8988T (cell line): ENCODE data around the gene CPNE5.
"Not testable (repeated sequence)": the region's sequence is repeated elsewhere in the genome, so short reads cannot be mapped to it uniquely, and the experiment has no call there.

ENCODE experiments used
- DNase-seq: peaks from one replicate; pipeline ENCODE4 v3.0.0; 2011

The CPNE5 gene

GRCh38 chr6:36813047-36813446, 26.2 kb downstream of the CPNE5 start:
- not testable (repeated sequence) for DNase-seq

DNA sequence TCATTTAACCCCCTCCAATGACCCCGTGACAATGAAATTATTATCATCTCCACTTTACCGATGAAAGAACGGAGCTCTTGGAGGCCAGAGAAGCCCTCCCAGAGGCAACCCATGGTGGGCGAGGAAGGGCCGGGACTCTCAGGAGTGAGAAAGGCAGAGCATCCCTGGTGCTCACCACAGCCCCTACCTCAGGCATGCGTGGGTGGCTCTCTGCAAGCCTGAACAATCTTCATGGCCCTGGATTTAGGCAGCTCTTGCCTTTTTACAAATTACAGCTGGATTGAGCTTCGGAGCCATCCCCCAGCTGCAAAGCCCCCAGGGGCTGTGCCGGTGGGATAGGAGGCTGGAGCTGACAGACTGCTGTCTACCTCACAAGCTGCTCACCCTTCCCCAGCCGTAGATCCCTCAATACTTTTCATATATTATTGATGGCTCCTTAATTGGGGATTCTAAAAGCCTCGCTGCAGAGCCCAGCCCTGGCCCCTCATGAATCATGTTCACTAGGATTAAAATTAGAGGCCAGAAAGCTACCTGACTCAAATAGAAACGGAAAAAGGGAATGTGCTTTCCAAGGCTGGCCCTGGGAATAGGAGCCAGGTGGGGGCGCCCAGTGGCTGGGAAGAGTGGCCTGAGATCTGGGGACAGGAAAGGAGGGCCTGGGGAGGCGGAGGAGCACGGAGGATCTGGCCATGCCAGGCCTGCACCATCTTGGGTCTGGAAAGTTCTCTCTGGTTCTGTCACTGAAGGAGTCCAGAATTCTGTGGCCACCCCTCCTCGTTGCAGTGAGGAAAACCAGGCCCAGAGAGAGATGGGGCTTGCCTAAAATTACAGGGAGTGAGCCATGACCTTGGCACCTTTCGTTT, 29.1 kb downstream of the CPNE5 start:
- no peak for DNase-seq

- DNase-seq: no peak
Measured at GRCh38 chr6:36809156-36809555, 30.1 kb downstream of the CPNE5 start.

GRCh38 chr6:36808634-36809033, 30.6 kb downstream of the CPNE5 start:
- no peak for DNase-seq

- DNase-seq: no peak
Measured at GRCh38 chr6:36807750-36808149, 31.5 kb downstream of the CPNE5 start.

GRCh38 chr6:36807143-36807542, 32.1 kb downstream of the CPNE5 start:
- no peak for DNase-seq

DNA sequence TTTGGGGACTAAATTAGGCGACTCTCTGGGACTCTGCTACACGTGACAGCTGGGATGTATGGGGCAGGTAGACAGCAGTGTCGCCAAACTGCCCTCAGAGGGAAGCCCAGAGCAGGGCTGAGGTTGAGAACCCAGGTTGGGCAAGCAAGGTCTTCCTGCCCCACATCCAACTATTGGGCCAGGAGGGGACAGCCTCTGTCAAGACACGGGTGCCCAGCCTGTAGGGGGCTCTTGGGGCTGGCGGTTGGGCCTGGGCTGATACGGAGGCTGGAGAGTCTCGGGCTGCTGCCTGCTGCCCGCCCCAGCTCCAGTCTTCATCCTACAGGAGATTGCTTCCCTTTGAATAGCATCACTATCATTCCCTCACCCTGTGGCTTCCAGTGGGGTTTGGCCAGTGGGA, 33.3 kb downstream of the CPNE5 start:
- DNase-seq: no peak

DNA sequence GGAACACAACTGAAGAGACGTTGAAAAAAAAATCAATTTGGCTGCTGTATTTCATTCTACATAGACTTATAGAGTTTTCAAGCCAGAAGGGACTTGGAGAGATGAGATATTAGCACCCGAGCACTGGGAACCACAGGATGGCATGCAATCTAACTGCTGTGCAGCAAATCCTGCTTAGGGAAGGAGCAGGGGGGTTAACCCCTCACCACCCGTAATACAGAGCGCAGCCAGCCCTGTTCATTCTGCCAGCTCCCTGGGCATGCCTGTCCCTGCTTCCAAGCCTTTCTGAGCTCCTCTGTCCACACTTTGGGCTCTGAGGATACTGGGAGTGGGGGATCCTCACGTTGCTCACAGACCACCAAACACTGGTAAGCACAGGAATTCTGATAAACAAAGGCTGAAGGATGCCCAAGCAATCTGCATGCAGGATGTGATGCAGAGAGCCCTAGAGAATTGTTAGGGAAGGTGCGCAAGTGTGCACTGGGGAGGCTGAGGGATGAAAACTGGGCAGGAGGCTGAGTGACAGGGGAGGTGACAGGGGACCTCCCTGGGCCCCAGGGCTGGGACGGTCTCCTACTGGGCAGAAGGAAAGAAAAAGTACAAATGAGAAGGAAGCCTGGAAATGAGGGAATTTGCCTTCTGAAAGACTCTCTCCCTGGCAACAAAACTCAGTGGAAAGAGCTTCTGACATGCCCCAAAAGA, 34.0 kb downstream of the CPNE5 start:
- no peak for DNase-seq

- DNase-seq: no peak
Measured at GRCh38 chr6:36804563-36804962, 34.7 kb downstream of the CPNE5 start.

- no peak for DNase-seq
Measured at GRCh38 chr6:36803908-36804307, 35.3 kb downstream of the CPNE5 start.

- DNase-seq: no peak
Measured at GRCh38 chr6:36803482-36803881, 35.8 kb downstream of the CPNE5 start.

DNA sequence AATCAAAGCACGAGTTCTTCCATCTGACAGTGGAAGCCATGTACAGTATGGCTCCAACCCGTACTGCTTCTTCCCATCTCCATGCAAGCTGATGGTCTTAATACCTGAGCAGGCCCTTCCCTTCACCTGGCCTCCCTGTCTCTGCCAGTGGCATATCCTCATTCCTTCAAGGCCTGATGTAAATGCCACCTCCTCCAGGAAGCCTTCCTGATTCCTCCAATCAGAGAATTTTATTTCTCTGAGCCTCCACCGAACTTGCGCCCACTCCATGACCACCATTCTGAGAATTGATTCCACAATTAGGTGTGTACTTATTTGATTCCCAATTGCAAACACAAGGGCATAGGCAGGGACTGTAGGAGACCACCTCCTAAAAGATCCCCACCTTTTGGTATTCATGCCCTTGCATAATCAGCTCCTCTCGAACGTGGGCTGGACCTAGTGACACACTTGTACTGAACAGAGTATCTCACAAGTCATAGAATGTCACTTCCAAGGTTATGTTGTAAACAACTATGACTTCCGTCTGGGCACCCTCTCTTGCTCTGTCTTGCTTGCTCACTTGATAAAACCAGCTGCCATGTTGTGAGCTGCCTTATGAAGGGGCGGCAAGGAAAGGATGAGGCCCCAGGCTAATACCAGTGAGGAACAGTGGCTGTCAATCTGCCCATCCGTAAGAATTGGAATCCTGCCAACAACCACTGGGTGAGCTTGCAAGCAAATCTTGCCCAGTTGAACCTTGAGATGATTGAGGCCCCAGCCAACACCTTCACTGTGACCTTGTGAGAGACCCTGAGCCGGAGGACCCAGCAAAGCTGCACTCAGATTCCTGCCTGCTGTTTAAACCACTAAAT, 38.8 kb downstream of the CPNE5 start:
- no peak for DNase-seq

DNA sequence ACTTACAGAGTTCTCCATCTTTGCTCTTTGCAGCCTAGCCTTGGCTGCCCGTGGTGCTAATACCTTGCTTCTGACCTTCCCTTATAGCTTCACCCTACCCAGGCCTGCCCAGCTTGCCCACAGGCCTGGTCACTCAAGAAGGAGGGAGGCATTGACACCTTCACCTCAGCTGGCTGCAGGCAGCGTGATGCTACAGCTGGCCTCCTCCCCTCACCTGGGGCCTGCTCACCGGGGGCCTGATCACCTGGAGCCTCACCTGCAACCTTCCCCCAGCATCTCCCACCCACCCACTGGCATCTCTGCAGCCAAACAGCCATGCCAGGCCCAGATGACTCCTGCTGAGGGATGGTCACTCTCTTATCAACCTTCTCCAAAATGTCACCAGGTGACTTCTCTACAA, 40.4 kb downstream of the CPNE5 start:
- DNase-seq: no peak

DNA sequence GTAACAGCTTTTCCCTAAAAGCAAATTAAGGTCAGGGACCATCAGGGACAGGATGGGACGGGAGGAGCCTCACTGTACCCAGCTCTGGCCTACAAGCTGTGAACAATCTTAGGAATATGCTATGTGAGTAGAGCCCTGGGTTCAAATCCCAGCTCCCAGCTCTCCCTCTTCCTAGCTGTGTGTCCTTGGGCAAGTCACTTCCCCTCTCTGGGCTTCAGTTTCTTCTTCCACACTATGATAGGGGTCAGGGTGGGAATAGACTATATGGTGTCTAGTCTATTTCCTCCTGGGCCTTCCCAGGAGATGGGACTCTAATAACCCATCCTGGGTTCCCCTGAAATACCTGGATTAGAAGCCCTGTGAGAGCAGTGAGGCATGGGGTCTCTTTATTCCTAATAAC, 41.6 kb downstream of the CPNE5 start:
- no peak for DNase-seq

DNA sequence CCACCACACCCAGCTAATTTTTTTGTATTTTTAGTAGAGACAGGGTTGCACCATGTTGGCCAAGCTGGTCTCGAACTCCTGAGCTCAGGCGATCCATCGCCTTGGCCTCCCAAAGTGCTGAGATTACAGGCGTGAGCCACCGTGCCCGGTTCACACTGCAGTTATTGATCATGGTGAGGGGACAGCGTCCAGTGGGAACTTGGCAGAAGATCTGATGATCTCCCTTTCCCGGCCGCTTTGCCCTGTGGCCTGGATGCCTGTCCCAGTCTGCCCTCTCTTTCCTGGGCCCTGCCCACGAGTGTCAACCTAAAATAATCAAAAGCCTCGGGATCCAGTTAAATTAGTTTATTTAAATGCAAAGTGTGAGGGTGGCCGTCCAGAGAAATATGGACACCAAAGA, 42.2 kb downstream of the CPNE5 start:
- no peak for DNase-seq

- no peak for DNase-seq
Measured at GRCh38 chr6:36794713-36795065, 44.6 kb downstream of the CPNE5 start.

- no peak for DNase-seq
Measured at GRCh38 chr6:36793913-36794712, 45.1 kb downstream of the CPNE5 start.

DNA sequence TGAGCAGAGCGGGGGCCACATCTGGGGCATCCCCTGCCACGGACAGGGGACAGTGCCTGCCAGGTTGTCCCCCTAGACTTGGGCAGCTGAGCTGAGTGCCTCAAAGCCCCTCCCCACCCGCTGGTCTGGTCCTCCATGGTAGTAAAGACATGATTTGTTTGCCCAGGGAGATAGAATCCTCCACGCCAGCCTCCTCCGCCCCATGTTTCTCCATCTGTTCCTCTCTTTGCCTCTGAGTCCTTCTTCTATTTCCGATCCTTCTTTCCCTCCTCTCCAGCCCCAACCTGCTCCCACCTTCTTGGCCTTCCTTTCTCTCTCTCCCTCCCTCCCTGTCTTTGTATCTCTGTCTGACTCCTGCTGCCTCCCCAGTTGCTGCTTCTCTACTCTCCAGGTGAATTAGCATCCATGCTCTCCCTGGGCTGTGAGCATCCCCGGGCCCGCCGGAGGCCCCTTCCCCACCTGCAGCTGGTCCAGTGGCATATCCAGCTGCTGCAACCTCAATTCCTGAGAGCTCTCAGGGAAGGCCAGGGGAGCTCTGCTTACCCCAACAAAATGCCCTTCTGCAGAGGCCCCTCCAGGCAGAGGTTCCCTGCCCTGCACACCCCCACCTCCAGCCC, 45.8 kb downstream of the CPNE5 start:
- DNase-seq: no peak

- DNase-seq: no peak
Measured at GRCh38 chr6:36791521-36792135, 47.6 kb downstream of the CPNE5 start.

DNA sequence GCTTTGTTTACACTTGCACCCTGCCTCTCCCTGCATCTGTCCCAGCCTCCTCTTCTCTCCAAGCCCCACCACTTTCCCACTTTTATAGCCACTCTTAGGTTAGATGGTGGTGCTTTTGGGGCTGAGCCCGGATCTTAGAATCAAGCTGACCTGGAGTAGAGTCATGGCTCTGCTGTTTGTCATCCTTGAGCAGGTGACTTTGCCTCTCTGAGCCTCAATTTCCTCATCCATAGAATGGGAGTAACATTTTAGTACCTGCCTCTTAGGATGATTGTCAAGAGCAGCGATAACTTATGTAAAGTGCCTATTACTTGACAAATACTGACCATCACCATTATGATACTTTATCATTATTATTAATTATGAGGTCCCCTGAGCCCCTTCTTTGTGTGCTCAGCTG, 48.2 kb downstream of the CPNE5 start:
- no peak for DNase-seq

- DNase-seq: no peak
Measured at GRCh38 chr6:36788768-36789167, 50.5 kb downstream of the CPNE5 start.

- DNase-seq: no peak
Measured at GRCh38 chr6:36788186-36788585, 51.1 kb downstream of the CPNE5 start.
